Muscle layer of colon (tissue), 2 donors: ENCODE measurements around the gene KLHL29.

ENCODE experiments used
- H3K27ac ChIP-seq: one replicate; pipeline ENCODE4 v1.7.0; 2013; ENCODE audit warnings: low read depth, mild to moderate bottlenecking, low read length, moderate library complexity
- H3K27me3 ChIP-seq, 2 donors: one replicate each; pipeline ENCODE4 v1.7.0; 2013; ENCODE audit warnings: low read length in 2 of 2, mild to moderate bottlenecking in 2 of 2; ENCODE audit not compliant: insufficient read depth in 2 of 2, control insufficient read depth in 1 of 2
- H3K36me3 ChIP-seq: one replicate; pipeline ENCODE4 v1.7.0; 2013; ENCODE audit warnings: mild to moderate bottlenecking, low read length; ENCODE audit not compliant: insufficient read depth
- H3K4me1 ChIP-seq: one replicate; pipeline ENCODE4 v1.7.0; 2013; ENCODE audit warnings: mild to moderate bottlenecking, low read length; ENCODE audit not compliant: insufficient read depth
- H3K4me3 ChIP-seq, 2 donors: one replicate each; pipeline ENCODE4 v1.7.0; 2013; ENCODE audit warnings: low read length in 2 of 2, low read depth in 1 of 2, mild to moderate bottlenecking in 1 of 2, moderate library complexity in 1 of 2
- H3K9ac ChIP-seq: one replicate; pipeline ENCODE4 v1.7.0; 2013; ENCODE audit warnings: low read length
- H3K9me3 ChIP-seq: one replicate; pipeline ENCODE4 v1.7.0; 2013; ENCODE audit warnings: mild to moderate bottlenecking, low read length
- donor health status: abdominal sarcoma.
- donor health status: Adenocarcinoma of cecum.

The KLHL29 gene

GRCh38 chr2:23596316-23596885 lies 211.4 kb downstream of the KLHL29 start:
- Histone ChIP-seq H3K36me3 (no peaks in the 10 kb centered on the region), H3K27ac (peak overlapping the region; percentile 89), H3K9me3 (no peaks in the 10 kb centered on the region), H3K27me3 (no peaks in the 10 kb centered on the region), H3K9ac (no peak overlapping the region), H3K4me1 (peaks cover 59% of the 10 kb centered on the region), H3K4me3 (peak overlapping the region in 1 of 2 donors; percentile 12)

- H3K9ac ChIP-seq: no peak overlapping the region
- no peak overlapping the region for H3K27ac ChIP-seq
- no peaks in the 10 kb centered on the region for H3K9me3 ChIP-seq
Observed at GRCh38 chr2:23597687-23598086, 212.7 kb downstream of the KLHL29 start.

GRCh38 chr2:23599006-23599405 lies 214.0 kb downstream of the KLHL29 start:
- Histone ChIP-seq H3K27ac (peak overlapping the region; percentile 25), H3K27me3 (no peaks in the 10 kb centered on the region), H3K4me3 (no peak overlapping the region), H3K4me1 (peaks cover 62% of the 10 kb centered on the region), H3K9me3 (no peaks in the 10 kb centered on the region), H3K9ac (no peak overlapping the region), H3K36me3 (no peaks in the 10 kb centered on the region)

More at GRCh38 chr2:23597687-23598086, 212.7 kb downstream of the KLHL29 start:
- Histone ChIP-seq H3K4me1 (peaks cover 69% of the 10 kb centered on the region), H3K36me3 (no peaks in the 10 kb centered on the region), H3K4me3 (no peak overlapping the region), H3K27me3 (no peaks in the 10 kb centered on the region)

- no peak overlapping the region for H3K9ac ChIP-seq
- H3K36me3 ChIP-seq: no peaks in the 10 kb centered on the region
- no peaks in the 10 kb centered on the region for H3K9me3 ChIP-seq
- no peak overlapping the region for H3K4me3 ChIP-seq
- H3K27me3 ChIP-seq: no peaks in the 10 kb centered on the region
- H3K27ac ChIP-seq: no peak overlapping the region
- peaks cover 56% of the 10 kb centered on the region for H3K4me1 ChIP-seq
Observed at GRCh38 chr2:23599667-23600066, 214.7 kb downstream of the KLHL29 start.

GRCh38 chr2:23600346-23600745 lies 215.4 kb downstream of the KLHL29 start:
- H3K36me3 ChIP-seq: no peaks in the 10 kb centered on the region
- no peak overlapping the region for H3K4me3 ChIP-seq
- peak overlapping the region; percentile 84 for H3K27ac ChIP-seq
- peaks cover 50% of the 10 kb centered on the region for H3K4me1 ChIP-seq
- no peaks in the 10 kb centered on the region for H3K9me3 ChIP-seq
- no peaks in the 10 kb centered on the region for H3K27me3 ChIP-seq
- no peak overlapping the region for H3K9ac ChIP-seq

GRCh38 chr2:23601301-23601965 lies 216.5 kb downstream of the KLHL29 start:
- Histone ChIP-seq H3K27me3 (no peaks in the 10 kb centered on the region), H3K36me3 (no peaks in the 10 kb centered on the region), H3K4me1 (peaks cover 39% of the 10 kb centered on the region), H3K4me3 (no peak overlapping the region), H3K9me3 (no peaks in the 10 kb centered on the region), H3K9ac (no peak overlapping the region), H3K27ac (peak overlapping the region; percentile 84)

- Histone ChIP-seq H3K27me3 (no peaks in the 10 kb centered on the region), H3K4me3 (no peak overlapping the region), H3K36me3 (no peaks in the 10 kb centered on the region), H3K9ac (peak overlapping the region; percentile 28), H3K27ac (peak overlapping the region; percentile 84), H3K9me3 (no peaks in the 10 kb centered on the region), H3K4me1 (peaks cover 33% of the 10 kb centered on the region)
Observed at GRCh38 chr2:23602116-23602515, 217.1 kb downstream of the KLHL29 start.

- no peak overlapping the region for H3K4me3 ChIP-seq
- no peaks in the 10 kb centered on the region for H3K36me3 ChIP-seq
- H3K4me1 ChIP-seq: peaks cover 33% of the 10 kb centered on the region
- H3K9ac ChIP-seq: no peak overlapping the region
- H3K27ac ChIP-seq: peak overlapping the region; percentile 73
- no peaks in the 10 kb centered on the region for H3K9me3 ChIP-seq
- H3K27me3 ChIP-seq: no peaks in the 10 kb centered on the region
Observed at GRCh38 chr2:23603156-23603555, 218.2 kb downstream of the KLHL29 start.

- H3K27me3 ChIP-seq: no peaks in the 10 kb centered on the region
- H3K9ac ChIP-seq: no peak overlapping the region
- H3K27ac ChIP-seq: peak overlapping the region; percentile 73
- peaks cover 33% of the 10 kb centered on the region for H3K4me1 ChIP-seq
- H3K9me3 ChIP-seq: no peaks in the 10 kb centered on the region
- no peak overlapping the region for H3K4me3 ChIP-seq
- no peaks in the 10 kb centered on the region for H3K36me3 ChIP-seq
Observed at GRCh38 chr2:23603581-23603980, 218.6 kb downstream of the KLHL29 start.

- peaks cover 33% of the 10 kb centered on the region for H3K4me1 ChIP-seq
- no peaks in the 10 kb centered on the region for H3K36me3 ChIP-seq
- H3K4me3 ChIP-seq: no peak overlapping the region
- H3K27me3 ChIP-seq: no peaks in the 10 kb centered on the region
- no peak overlapping the region for H3K27ac ChIP-seq
- H3K9me3 ChIP-seq: no peaks in the 10 kb centered on the region
- H3K9ac ChIP-seq: no peak overlapping the region
Observed at GRCh38 chr2:23604731-23605130, 219.8 kb downstream of the KLHL29 start.

GRCh38 chr2:23605236-23605635 lies 220.3 kb downstream of the KLHL29 start:
- no peaks in the 10 kb centered on the region for H3K9me3 ChIP-seq
- no peak overlapping the region for H3K27ac ChIP-seq
- H3K4me1 ChIP-seq: peaks cover 31% of the 10 kb centered on the region
- no peak overlapping the region for H3K4me3 ChIP-seq
- no peaks in the 10 kb centered on the region for H3K36me3 ChIP-seq
- no peak overlapping the region for H3K9ac ChIP-seq
- no peaks in the 10 kb centered on the region for H3K27me3 ChIP-seq

GRCh38 chr2:23606196-23606595 lies 221.2 kb downstream of the KLHL29 start:
- H3K27ac ChIP-seq: no peak overlapping the region
- no peak overlapping the region for H3K4me3 ChIP-seq
- H3K27me3 ChIP-seq: no peaks in the 10 kb centered on the region

More at GRCh38 chr2:23606196-23606595, 221.2 kb downstream of the KLHL29 start:
- Histone ChIP-seq H3K9ac (no peak overlapping the region), H3K36me3 (no peaks in the 10 kb centered on the region), H3K9me3 (no peaks in the 10 kb centered on the region), H3K4me1 (peaks cover 22% of the 10 kb centered on the region)
